GM23248 (cell line): Measurements from ENCODE around the gene HOXB5.

Experiments
- EZH2 ChIP-seq: fragments of 200-600 bp; sonication (generic); IDR thresholded peaks from 2 replicates; pipeline ENCODE4 v1.6.1; 2018; ENCODE audit warnings: antibody characterized with exemption, mild to moderate bottlenecking; ENCODE audit not compliant: insufficient read depth, poor library complexity, severe bottlenecking
- EZH2phosphoT487 ChIP-seq: fragments of 200-600 bp; sonication (generic); IDR thresholded peaks from 2 replicates; pipeline ENCODE4 v1.6.1; 2018; ENCODE audit warnings: antibody characterized with exemption, moderate library complexity, mild to moderate bottlenecking, low read depth; ENCODE audit not compliant: insufficient read depth

DNA sequence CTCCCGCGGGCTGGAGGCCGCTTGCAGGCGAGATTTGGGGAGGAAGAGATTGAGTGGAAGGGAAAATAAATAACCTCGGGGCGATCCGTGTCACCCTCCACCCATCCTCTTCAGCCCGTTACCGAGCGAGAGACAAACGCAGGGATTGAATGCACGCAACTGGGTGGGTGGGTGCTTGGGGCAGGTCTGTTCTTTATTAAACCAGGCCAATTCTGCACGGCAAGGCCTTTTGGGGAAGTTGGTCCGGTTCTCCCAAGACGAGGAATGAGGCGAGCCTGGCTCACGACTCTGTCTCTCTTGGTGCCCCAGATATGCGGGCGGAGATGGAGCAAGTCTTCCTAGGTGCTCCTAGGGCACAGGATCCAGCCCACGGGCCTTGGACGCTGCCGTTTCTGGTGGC, 17.6 kb upstream of the HOXB5 start:
- TF ChIP-seq EZH2 (no peak), EZH2phosphoT487 (no peak)
